Measurements from ENCODE around the gene HAUS2. TPM values are rescaled to one million over a fixed set of nuclear protein-coding genes. Genes with fewer than 3 reads are reported as not detected.

The HAUS2 gene
- total RNA-seq, 1 donor from 2014 or later, result 23.2 TPM

GRCh38 chr15:42528970-42529369 is 19.7 kb upstream of the HAUS2 start:
- no peak for DNase-seq (ENCODE audit: extremely low spot score, unreplicated experiment)
- Mint-ChIP-seq H3K4me3 (no peak overlapping the region), H3K9me3 (no peaks in the 10 kb centered on the region), H3K27ac (no peak overlapping the region), H3K36me3 (peaks cover 22% of the 10 kb centered on the region), H3K27me3 (no peaks in the 10 kb centered on the region), H3K4me1 (ENCODE audit: unreplicated experiment) (no peaks in the 10 kb centered on the region)
- no peak for TF ChIP-seq CTCF (conservative IDR thresholded peaks at IDR 0.05)

GRCh38 chr15:42533246-42533645 is 15.4 kb upstream of the HAUS2 start:
- Mint-ChIP-seq H3K27ac (no peak overlapping the region), H3K9me3 (no peaks in the 10 kb centered on the region), H3K27me3 (no peaks in the 10 kb centered on the region), H3K4me1 (ENCODE audit: unreplicated experiment) (no peaks in the 10 kb centered on the region), H3K36me3 (peaks cover 27% of the 10 kb centered on the region), H3K4me3 (no peak overlapping the region)
- TF ChIP-seq CTCF (conservative IDR thresholded peaks at IDR 0.05), result no peak
- DNase-seq (ENCODE audit: extremely low spot score, unreplicated experiment), result no peak

GRCh38 chr15:42544853-42545629 is 3.6 kb upstream of the HAUS2 start:
- Mint-ChIP-seq H3K4me3 (no peak overlapping the region), H3K4me1 (ENCODE audit: unreplicated experiment) (peaks cover 25% of the 10 kb centered on the region), H3K36me3 (peaks cover 8% of the 10 kb centered on the region), H3K27me3 (no peaks in the 10 kb centered on the region), H3K27ac (no peak overlapping the region), H3K9me3 (no peaks in the 10 kb centered on the region)
- DNase-seq (ENCODE audit: extremely low spot score, unreplicated experiment), result no peak
- no peak for TF ChIP-seq CTCF (conservative IDR thresholded peaks at IDR 0.05)

GRCh38 chr15:42547918-42548248 is 755 bp upstream of the HAUS2 start:
- no peak for DNase-seq (ENCODE audit: extremely low spot score, unreplicated experiment)

GRCh38 chr15:42549032-42549491 is 424 bp downstream of the HAUS2 start:
- Mint-ChIP-seq H3K27ac (peak overlapping the region; percentile 96), H3K4me3 (peak overlapping the region; percentile 97), H3K9me3 (no peaks in the 10 kb centered on the region), H3K27me3 (no peaks in the 10 kb centered on the region), H3K4me1 (ENCODE audit: unreplicated experiment) (peaks cover 31% of the 10 kb centered on the region), H3K36me3 (peaks cover 4% of the 10 kb centered on the region)
- no peak for TF ChIP-seq CTCF (conservative IDR thresholded peaks at IDR 0.05)
- no peak for DNase-seq (ENCODE audit: extremely low spot score, unreplicated experiment)

More at GRCh38 chr15:42547918-42548248, 755 bp upstream of the HAUS2 start:
- no peak for TF ChIP-seq CTCF (conservative IDR thresholded peaks at IDR 0.05)
- peaks cover 31% of the 10 kb centered on the region for H3K4me1 Mint-ChIP-seq (ENCODE audit: unreplicated experiment)
- H3K36me3 Mint-ChIP-seq, result peaks cover 4% of the 10 kb centered on the region
- H3K9me3 Mint-ChIP-seq, result no peaks in the 10 kb centered on the region
- no peaks in the 10 kb centered on the region for H3K27me3 Mint-ChIP-seq
- H3K27ac Mint-ChIP-seq, result peak overlapping the region; percentile 96
- H3K4me3 Mint-ChIP-seq, result peak overlapping the region; percentile 97
